Erythroblast (primary cell): Measurements from ENCODE around the gene NOL9.
"Not testable (repeated sequence)": the region's sequence is repeated elsewhere in the genome, so short reads cannot be mapped to it uniquely, and the experiment has no call there.

Source experiments
- DNase-seq, 2 experiments: peaks; one replicate each; lab custom pipeline; 2025; lab: John Stamatoyannopoulos, UW
- GATA1 ChIP-seq: IDR thresholded peaks from 2 replicates; pipeline ENCODE4 v1.6.1; 2011; ENCODE audit warnings: low read depth, mild to moderate bottlenecking, control low read depth, low read length, moderate library complexity
- POLR2A ChIP-seq: IDR thresholded peaks from 2 replicates; pipeline ENCODE4 v1.6.1; 2011; ENCODE audit warnings: mild to moderate bottlenecking, low read length

Gene NOL9

GRCh38 chr1:6495041-6495441, 59.3 kb downstream of the NOL9 start:
- no peak for DNase-seq
- no peak for TF ChIP-seq POLR2A

GRCh38 chr1:6494627-6495026, 59.7 kb downstream of the NOL9 start:
- no peak for DNase-seq
- TF ChIP-seq POLR2A (no peak), GATA1 (no peak)

- DNase-seq = not testable (repeated sequence)
Measured at GRCh38 chr1:6493834-6494223, 60.5 kb downstream of the NOL9 start.

GRCh38 chr1:6491966-6492365, 62.3 kb downstream of the NOL9 start:
- no peak for DNase-seq
- TF ChIP-seq POLR2A = no peak
- TF ChIP-seq GATA1 = no peak

GRCh38 chr1:6491480-6491962, 62.8 kb downstream of the NOL9 start, which contains the start of gene PLEKHG5:
PLEKHG5 (minus strand) TSS chr1:6491667; CDS start chr1:6477571, 14,096 bp downstream.
- TF ChIP-seq GATA1 = no peak
- TF ChIP-seq POLR2A = no peak
- DNase-seq = no peak

- no peak for TF ChIP-seq GATA1
- no peak for TF ChIP-seq POLR2A
- no peak for DNase-seq
Measured at GRCh38 chr1:6491081-6491449, 63.2 kb downstream of the NOL9 start.

GRCh38 chr1:6490181-6491080, 63.9 kb downstream of the NOL9 start:
- peak; percentile 34 to 44 for DNase-seq
- TF ChIP-seq GATA1 (no peak), POLR2A (no peak)

GRCh38 chr1:6489799-6490180, 64.5 kb downstream of the NOL9 start:
- DNase-seq = peak; percentile 65 to 83

GRCh38 chr1:6489383-6489765, 64.9 kb downstream of the NOL9 start:
- TF ChIP-seq GATA1 (no peak), POLR2A (no peak)
- no peak for DNase-seq

More at GRCh38 chr1:6489799-6490180, 64.5 kb downstream of the NOL9 start:
- TF ChIP-seq GATA1 (no peak), POLR2A (no peak)

GRCh38 chr1:6488602-6489382, 65.5 kb downstream of the NOL9 start:
- DNase-seq = no peak
- no peak for TF ChIP-seq GATA1
- TF ChIP-seq POLR2A = no peak

- DNase-seq = no peak
- no peak for TF ChIP-seq GATA1
- no peak for TF ChIP-seq POLR2A
Measured at GRCh38 chr1:6487804-6488484, 66.4 kb downstream of the NOL9 start.

- peak; percentile 75 to 88 for DNase-seq
- TF ChIP-seq GATA1 (no peak), POLR2A (no peak)
Measured at GRCh38 chr1:6486433-6487011, 67.8 kb downstream of the NOL9 start.
